Lower lobe of right lung (tissue), 2 donors: Measurements from ENCODE around the gene BLTP3A. TPM values are rescaled to one million over a fixed set of nuclear protein-coding genes. Genes with fewer than 3 reads are reported as not detected.
"Not testable (repeated sequence)": the region's sequence is repeated elsewhere in the genome, so short reads cannot be mapped to it uniquely, and the experiment has no call there.

ENCODE experiments used
- ATAC-seq, 2 donors: fragments of 200-7000 bp; cut with Tn5 transposase; one replicate each; pipeline ENCODE4 v1.9.1; 2020 to 2022; ENCODE audit warnings: mild to moderate bottlenecking in 2 of 2, moderate library complexity in 2 of 2
- DNase-seq: peaks from one replicate; pipeline ENCODE4 v3.0.0-alpha.2; 2020
- H3K27ac ChIP-seq: fragments of 200-600 bp; one replicate; pipeline ENCODE4 v1.8.0; 2022
- H3K27me3 ChIP-seq: fragments of 200-600 bp; one replicate; pipeline ENCODE4 v1.8.0; 2022; ENCODE audit warnings: low read depth
- H3K36me3 ChIP-seq: fragments of 200-600 bp; one replicate; pipeline ENCODE4 v1.8.0; 2022; ENCODE audit warnings: mild to moderate bottlenecking
- H3K4me1 ChIP-seq: fragments of 200-600 bp; one replicate; pipeline ENCODE4 v1.8.0; 2022
- H3K4me3 ChIP-seq: fragments of 200-600 bp; one replicate; pipeline ENCODE4 v1.8.0; 2022; ENCODE audit warnings: mild to moderate bottlenecking
- H3K9me3 ChIP-seq: fragments of 200-600 bp; one replicate; pipeline ENCODE4 v1.8.0; 2022
- CTCF ChIP-seq: fragments of 200-600 bp; IDR thresholded peaks from one replicate; pipeline ENCODE4 v1.8.0; 2022; ENCODE audit warnings: antibody characterized with exemption, mild to moderate bottlenecking
- intact Hi-C: fragments of 100-400 bp; cut with DNase I; formaldehyde crosslinking; loops from one replicate; pipeline ENCODE4 v1.11.0; 2022
- total RNA-seq: library from RNA; stranded (reverse); fragmentation: NEBNext Ultra II Directional; extraction: Animal tissue kit (Norgen Biotek cat#: 25700); gene quantifications from one replicate; pipeline ENCODE4 v1.2.1, GENCODE V29; 2021
- donor health status: DM: no; HTN: yes; CAD: no; lungs with severe emphysema.

The BLTP3A gene
- total RNA-seq, 1 donor from 2014 or later: 14.1 TPM

GRCh38 chr6:34793877-34794276 lies 2.0 kb downstream of the BLTP3A start:
- Histone ChIP-seq H3K27me3 (no peaks in the 10 kb centered on the region), H3K36me3 (no peaks in the 10 kb centered on the region), H3K27ac (no peak overlapping the region), H3K4me3 (no peak overlapping the region), H3K4me1 (peaks cover 28% of the 10 kb centered on the region), H3K9me3 (no peaks in the 10 kb centered on the region)
- DNase-seq (no peak), ATAC-seq (no peak)
- intact Hi-C loops: no loop called here
- no peak for TF ChIP-seq CTCF

- Histone ChIP-seq H3K36me3 (no peaks in the 10 kb centered on the region), H3K27me3 (no peaks in the 10 kb centered on the region), H3K4me1 (peaks cover 23% of the 10 kb centered on the region), H3K9me3 (no peaks in the 10 kb centered on the region), H3K27ac (no peak overlapping the region), H3K4me3 (no peak overlapping the region)
- TF ChIP-seq CTCF: no peak
- intact Hi-C loops: no loop called here
- DNase-seq (no peak), ATAC-seq (no peak)
Measured at GRCh38 chr6:34795836-34796425, 4.0 kb downstream of the BLTP3A start.

- Histone ChIP-seq H3K27me3 (no peaks in the 10 kb centered on the region), H3K9me3 (no peaks in the 10 kb centered on the region), H3K36me3 (no peaks in the 10 kb centered on the region), H3K4me3 (no peak overlapping the region), H3K27ac (no peak overlapping the region), H3K4me1 (peaks cover 17% of the 10 kb centered on the region)
- TF ChIP-seq CTCF: no peak
- ATAC-seq (no peak), DNase-seq (no peak)
- intact Hi-C loops: no loop called here
Measured at GRCh38 chr6:34798057-34798456, 6.2 kb downstream of the BLTP3A start.

- Histone ChIP-seq H3K27ac (no peak overlapping the region), H3K36me3 (no peaks in the 10 kb centered on the region), H3K27me3 (no peaks in the 10 kb centered on the region), H3K4me1 (peaks cover 6% of the 10 kb centered on the region), H3K4me3 (no peak overlapping the region), H3K9me3 (no peaks in the 10 kb centered on the region)
- intact Hi-C loops: no loop called here
- TF ChIP-seq CTCF: no peak
- DNase-seq (no peak), ATAC-seq (no peak)
Measured at GRCh38 chr6:34799547-34799946, 7.7 kb downstream of the BLTP3A start.

GRCh38 chr6:34804543-34804942 lies 12.7 kb downstream of the BLTP3A start:
- DNase-seq: no peak
- intact Hi-C loops: no loop called here
- no peak overlapping the region for H3K4me3 ChIP-seq
- TF ChIP-seq CTCF: no peak
- no peaks in the 10 kb centered on the region for H3K4me1 ChIP-seq
- no peak overlapping the region for H3K27ac ChIP-seq
- H3K36me3 ChIP-seq: no peaks in the 10 kb centered on the region
- no peaks in the 10 kb centered on the region for H3K27me3 ChIP-seq
- no peaks in the 10 kb centered on the region for H3K9me3 ChIP-seq
- ATAC-seq: no peak

- H3K9me3 ChIP-seq, intact Hi-C loops, H3K36me3 ChIP-seq, H3K27ac ChIP-seq, DNase-seq, H3K4me3 ChIP-seq, H3K4me1 ChIP-seq, ATAC-seq, H3K27me3 ChIP-seq: not testable (repeated sequence)
Measured at GRCh38 chr6:34805074-34805473, 13.2 kb downstream of the BLTP3A start.
